ENCODE data around the gene EPO. TPM values are rescaled to one million over a fixed set of nuclear protein-coding genes. Genes with fewer than 3 reads are reported as not detected.

Gene EPO
- total and polyA plus RNA-seq, 2 donors (not counting 1 experiment from before 2014, with no cell fraction given): 0.10 TPM; not detected in 1

DNA sequence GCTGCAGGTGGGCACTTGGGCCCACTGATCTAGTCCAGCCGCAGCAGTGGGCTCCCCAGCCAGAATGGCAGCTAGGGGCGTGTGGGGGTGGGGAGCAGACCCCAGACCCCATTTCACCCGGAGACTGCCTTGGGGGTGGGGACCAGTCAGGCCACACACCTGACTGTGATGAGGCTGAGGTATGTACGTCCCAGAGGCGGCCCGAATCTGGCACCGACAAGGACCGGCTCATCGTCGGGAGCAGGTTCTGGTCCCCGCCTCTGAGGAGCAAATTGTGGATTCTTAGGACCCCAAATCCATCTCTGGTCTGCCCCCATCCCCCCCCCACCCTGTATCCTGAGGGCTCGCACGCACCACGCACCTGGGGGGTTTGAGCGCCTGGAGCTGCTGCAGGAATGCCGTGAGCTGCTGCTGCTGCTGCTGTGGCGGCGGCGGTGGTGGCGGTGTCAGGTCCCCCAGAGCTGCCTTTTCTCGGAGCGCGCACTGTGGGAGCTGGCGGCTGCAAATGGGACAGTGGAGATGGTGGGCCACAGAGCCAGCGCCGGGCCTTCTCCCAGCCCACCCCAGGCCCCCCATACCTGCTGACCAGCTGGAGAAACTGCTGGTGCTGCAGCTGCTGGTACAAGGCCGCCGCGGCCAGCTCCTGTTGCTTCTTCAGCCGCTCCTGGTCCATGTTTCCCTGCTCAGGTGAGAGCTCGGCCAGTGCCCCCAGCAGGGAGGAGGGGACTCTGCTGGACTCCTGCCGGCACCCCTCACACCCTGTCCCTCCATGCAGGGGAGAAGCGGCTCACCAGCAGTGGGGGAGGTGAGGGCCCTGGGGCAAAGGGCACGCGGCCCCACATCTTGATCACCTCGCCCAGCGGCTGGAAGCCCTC, 36.4 kb upstream of the EPO start:
- Histone ChIP-seq H3K9ac (ENCODE audit: low read length) (no peak overlapping the region), H3K27ac (ENCODE audit: low read length in 2 of 2) (no peak overlapping the region), H3K79me2 (ENCODE audit: control insufficient read depth, insufficient read depth, low read length) (peaks cover 24% of the 10 kb centered on the region), H3K4me3 (ENCODE audit: control extremely low read depth in 1 of 5, extremely low read depth in 1 of 5, insufficient read depth in 1 of 5, low read depth in 2 of 5, low read length in 4 of 5) (no peak overlapping the region), H3K27me3 (replicated peaks in 1 of 4; ENCODE audit: control extremely low read depth in 1 of 4, control insufficient read depth in 3 of 4, insufficient read depth in 4 of 4, low read length in 3 of 4) (no peaks in the 10 kb centered on the region), H3K4me1 (ENCODE audit: control insufficient read depth in 2 of 2, insufficient read depth in 2 of 2, low read length in 2 of 2) (peaks cover 0 to 3% of the 10 kb centered on the region in 2 donors), H3K9me3 (ENCODE audit: control extremely low read depth in 1 of 3, control insufficient read depth in 2 of 3, insufficient read depth in 1 of 3, low read length in 2 of 3) (no peaks in the 10 kb centered on the region), H2AFZ (ENCODE audit: insufficient read depth, low read depth, low read length, poor library complexity, severe bottlenecking) (no peak overlapping the region), H3K4me2 (replicated peaks; ENCODE audit: low read depth, low read length, poor library complexity, severe bottlenecking) (no peak overlapping the region), H3K36me3 (replicated peaks in 1 of 2; ENCODE audit: control extremely low read depth in 1 of 2, control insufficient read depth in 1 of 2, extremely low read depth in 1 of 2, insufficient read depth in 2 of 2, low read length in 1 of 2) (peaks cover 0 to 86% of the 10 kb centered on the region in 2 experiments), H4K20me1 (ENCODE audit: control insufficient read depth, insufficient read depth, low read length, poor library complexity, severe bottlenecking) (peaks cover 72% of the 10 kb centered on the region)
- no peak for DNase-seq
- Mint-ChIP-seq H3K27me3 (no peaks in the 10 kb centered on the region), H3K27ac (no peak overlapping the region), H3K4me3 (no peak overlapping the region), H3K4me1 (peaks cover 5% of the 10 kb centered on the region), H3K9me3 (ENCODE audit: insufficient read depth) (no peaks in the 10 kb centered on the region)
- 96% methylated on average over 30 of the region's 37 CpGs for WGBS (ENCODE audit: insufficient coverage)
- intact Hi-C loops (cut with micrococcal nuclease): no loop called here
- ChIA-PET CTCF (interaction anchor here (1.4 kb wide), 1 partner anchor 9 kb away, joined by 4 read pairs; no protein-coding TSS in a partner anchor), POLR2A (interaction anchor here (0.7 kb wide), 1 partner anchor 170 kb away, joined by 6 read pairs; no protein-coding TSS in a partner anchor)
- no peak for ATAC-seq (ENCODE audit: low read depth)
- TF ChIP-seq, protein P1, sequence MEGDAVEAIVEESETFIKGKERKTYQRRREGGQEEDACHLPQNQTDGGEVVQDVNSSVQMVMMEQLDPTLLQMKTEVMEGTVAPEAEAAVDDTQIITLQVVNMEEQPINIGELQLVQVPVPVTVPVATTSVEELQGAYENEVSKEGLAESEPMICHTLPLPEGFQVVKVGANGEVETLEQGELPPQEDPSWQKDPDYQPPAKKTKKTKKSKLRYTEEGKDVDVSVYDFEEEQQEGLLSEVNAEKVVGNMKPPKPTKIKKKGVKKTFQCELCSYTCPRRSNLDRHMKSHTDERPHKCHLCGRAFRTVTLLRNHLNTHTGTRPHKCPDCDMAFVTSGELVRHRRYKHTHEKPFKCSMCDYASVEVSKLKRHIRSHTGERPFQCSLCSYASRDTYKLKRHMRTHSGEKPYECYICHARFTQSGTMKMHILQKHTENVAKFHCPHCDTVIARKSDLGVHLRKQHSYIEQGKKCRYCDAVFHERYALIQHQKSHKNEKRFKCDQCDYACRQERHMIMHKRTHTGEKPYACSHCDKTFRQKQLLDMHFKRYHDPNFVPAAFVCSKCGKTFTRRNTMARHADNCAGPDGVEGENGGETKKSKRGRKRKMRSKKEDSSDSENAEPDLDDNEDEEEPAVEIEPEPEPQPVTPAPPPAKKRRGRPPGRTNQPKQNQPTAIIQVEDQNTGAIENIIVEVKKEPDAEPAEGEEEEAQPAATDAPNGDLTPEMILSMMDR (IDR thresholded peaks at IDR 0.05): no peak
- no peak for TF ChIP-seq EZH2 (IDR thresholded peaks at IDR 0.05; ENCODE audit: borderline replicate concordance, insufficient read depth, low read depth, low read length, poor library complexity, severe bottlenecking)

DNA sequence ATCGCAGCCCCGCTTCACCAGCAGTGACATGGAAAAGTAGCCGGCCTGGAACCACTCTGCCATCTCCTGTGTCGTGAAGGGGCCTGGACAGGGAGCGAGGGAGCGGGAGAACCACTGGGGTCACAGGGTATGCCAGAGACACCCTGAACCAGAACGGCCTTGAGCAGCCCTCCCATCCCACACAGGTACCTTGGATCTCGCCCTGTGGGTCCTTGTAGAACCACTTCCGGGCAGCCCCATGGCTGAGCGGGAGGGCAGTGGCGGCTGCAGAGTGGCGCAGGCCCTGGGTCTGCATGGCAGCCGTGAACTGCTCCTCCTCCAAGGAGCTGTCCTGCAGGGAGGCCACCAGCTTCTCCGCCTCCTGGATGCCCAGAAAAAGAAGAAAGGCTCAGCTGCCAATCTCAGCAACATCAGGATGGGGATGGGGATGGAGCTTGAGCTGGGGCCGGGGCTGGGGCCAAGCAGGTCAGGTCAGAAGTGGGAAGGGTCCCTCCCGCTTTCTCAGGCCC, 35.7 kb upstream of the EPO start:
- peaks cover 76% of the 10 kb centered on the region for H4K20me1 ChIP-seq (ENCODE audit: control insufficient read depth, insufficient read depth, low read length, poor library complexity, severe bottlenecking)
- WGBS (ENCODE audit: insufficient coverage): 97% methylated on average over 14 of the region's 16 CpGs
- intact Hi-C loops (cut with micrococcal nuclease): no loop called here
- H3K27ac ChIP-seq (ENCODE audit: low read length in 2 of 2): no peak overlapping the region
- POLR2A ChIA-PET: interaction anchor here (0.7 kb wide), 2 partner anchors 51 to 171 kb away, joined by 6 to 7 read pairs; no protein-coding TSS in a partner anchor
- H3K4me3 ChIP-seq (ENCODE audit: control extremely low read depth in 1 of 5, extremely low read depth in 1 of 5, insufficient read depth in 1 of 5, low read depth in 2 of 5, low read length in 4 of 5): no peak overlapping the region
- H3K9ac ChIP-seq (ENCODE audit: low read length): no peak overlapping the region
- CTCF ChIA-PET: interaction anchor here (0.9 kb wide), 1 partner anchor 72 kb away, joined by 3 read pairs; the partner anchor contains the start of gene MOSPD3
- TF ChIP-seq, protein P1 (IDR thresholded peaks at IDR 0.05): no peak
- TF ChIP-seq EZH2 (IDR thresholded peaks at IDR 0.05; ENCODE audit: borderline replicate concordance, insufficient read depth, low read depth, low read length, poor library complexity, severe bottlenecking): no peak
- no peak overlapping the region for H3K27ac Mint-ChIP-seq
- H3K4me3 Mint-ChIP-seq: no peak overlapping the region
- DNase-seq (no peak), ATAC-seq (ENCODE audit: low read depth) (no peak)
- no peaks in the 10 kb centered on the region for H3K27me3 ChIP-seq (replicated peaks in 1 of 4; ENCODE audit: control extremely low read depth in 1 of 4, control insufficient read depth in 3 of 4, insufficient read depth in 4 of 4, low read length in 3 of 4)
- H2AFZ ChIP-seq (ENCODE audit: insufficient read depth, low read depth, low read length, poor library complexity, severe bottlenecking): no peak overlapping the region
- no peaks in the 10 kb centered on the region for H3K9me3 ChIP-seq (ENCODE audit: control extremely low read depth in 1 of 3, control insufficient read depth in 2 of 3, insufficient read depth in 1 of 3, low read length in 2 of 3)
- no peaks in the 10 kb centered on the region for H3K9me3 Mint-ChIP-seq (ENCODE audit: insufficient read depth)
- H3K27me3 Mint-ChIP-seq: no peaks in the 10 kb centered on the region
- peaks cover 6 to 7% of the 10 kb centered on the region in 2 donors for H3K4me1 ChIP-seq (ENCODE audit: control insufficient read depth in 2 of 2, insufficient read depth in 2 of 2, low read length in 2 of 2)
- H3K36me3 ChIP-seq (replicated peaks in 1 of 2; ENCODE audit: control extremely low read depth in 1 of 2, control insufficient read depth in 1 of 2, extremely low read depth in 1 of 2, insufficient read depth in 2 of 2, low read length in 1 of 2): peaks cover 0 to 84% of the 10 kb centered on the region in 2 experiments
- H3K79me2 ChIP-seq (ENCODE audit: control insufficient read depth, insufficient read depth, low read length): peaks cover 31% of the 10 kb centered on the region
- H3K4me1 Mint-ChIP-seq: peaks cover 12% of the 10 kb centered on the region
- H3K4me2 ChIP-seq (replicated peaks; ENCODE audit: low read depth, low read length, poor library complexity, severe bottlenecking): no peak overlapping the region
